B cell (primary cell): ENCODE results near the gene TUBB2A.

Experiments
- CTCF ChIP-seq: fragments of 200-600 bp; IDR thresholded peaks from one replicate; pipeline ENCODE4 v1.8.0; 2022; ENCODE audit warnings: antibody characterized with exemption, mild to moderate bottlenecking
- EZH2 ChIP-seq: IDR thresholded peaks from 2 replicates; pipeline ENCODE4 v1.6.1; 2012; ENCODE audit warnings: borderline replicate concordance, low read depth, mild to moderate bottlenecking, moderate library complexity, low read length; ENCODE audit not compliant: insufficient read depth, poor library complexity, severe bottlenecking

GRCh38 chr6:3136292-3137011 lies 20.9 kb downstream of the TUBB2A start:
- TF ChIP-seq CTCF (no peak), EZH2 (no peak)
